SJSA1 (cell line): ENCODE results near the gene POLR3E. TPM values are rescaled to one million over a fixed set of nuclear protein-coding genes. Genes with fewer than 3 reads are reported as not detected.

Experiments used
- DNase-seq, 2 experiments: peaks; one replicate each; pipeline ENCODE4 v3.0.0-alpha.2; 2015 to 2020; ENCODE audit warnings: low spot score in 2 of 2, low read depth in 1 of 2
- H3K27ac ChIP-seq: fragments of 250-450 bp; sonication (Bioruptor Pico); 2 replicates; pipeline ENCODE4 v1.5.1; 2020; ENCODE audit warnings: mild to moderate bottlenecking, moderate library complexity
- H3K27me3 ChIP-seq: fragments of 250-450 bp; sonication (Bioruptor Pico); replicated peaks from 2 replicates; pipeline ENCODE4 v1.5.1; 2020; ENCODE audit warnings: mild to moderate bottlenecking, moderate library complexity
- H3K36me3 ChIP-seq: fragments of 250-450 bp; sonication (Bioruptor Pico); 2 replicates; pipeline ENCODE4 v1.5.1; 2020; ENCODE audit warnings: mild to moderate bottlenecking
- H3K4me1 ChIP-seq: fragments of 250-450 bp; sonication (Bioruptor Pico); replicated peaks from 2 replicates; pipeline ENCODE4 v1.6.1; 2021; ENCODE audit warnings: mild to moderate bottlenecking
- H3K4me3 ChIP-seq: fragments of 250-450 bp; sonication (Bioruptor Pico); 2 replicates; pipeline ENCODE4 v1.5.1; 2020; ENCODE audit warnings: mild to moderate bottlenecking
- H3K9me3 ChIP-seq: fragments of 250-450 bp; sonication (Bioruptor Pico); replicated peaks from 2 replicates; pipeline ENCODE4 v1.5.1; 2020; ENCODE audit warnings: mild to moderate bottlenecking
- total RNA-seq: library from RNA; depleted of rRNA; stranded (reverse); fragments of >200 nt; shearing (Covaris generic); gene quantifications from 2 replicates; pipeline ENCODE4 v1.2.3, GENCODE V29; 2014

Gene POLR3E
- total RNA-seq, 1 experiment from 2014 or later: 29.3 TPM

GRCh38 chr16:22325598-22326368 is 28.6 kb downstream of the POLR3E start:
- H3K36me3 ChIP-seq: peaks cover 59% of the 10 kb centered on the region
- peak in 1 of 2 experiments; percentile 43 for DNase-seq
- H3K4me3 ChIP-seq: no peak overlapping the region
- H3K27ac ChIP-seq: no peak overlapping the region
- H3K4me1 ChIP-seq: no peaks in the 10 kb centered on the region
- H3K9me3 ChIP-seq: no peaks in the 10 kb centered on the region
- H3K27me3 ChIP-seq: no peaks in the 10 kb centered on the region

GRCh38 chr16:22326369-22326652 is 29.1 kb downstream of the POLR3E start:
- DNase-seq: no peak
- H3K9me3 ChIP-seq: no peaks in the 10 kb centered on the region
- no peaks in the 10 kb centered on the region for H3K27me3 ChIP-seq
- no peak overlapping the region for H3K27ac ChIP-seq
- no peak overlapping the region for H3K4me3 ChIP-seq
- H3K36me3 ChIP-seq: peaks cover 62% of the 10 kb centered on the region
- H3K4me1 ChIP-seq: no peaks in the 10 kb centered on the region

GRCh38 chr16:22326771-22327445 is 29.7 kb downstream of the POLR3E start:
- no peak for DNase-seq
- Histone ChIP-seq H3K4me3 (no peak overlapping the region), H3K36me3 (peaks cover 62% of the 10 kb centered on the region), H3K27ac (no peak overlapping the region), H3K9me3 (no peaks in the 10 kb centered on the region), H3K27me3 (no peaks in the 10 kb centered on the region), H3K4me1 (no peaks in the 10 kb centered on the region)

- H3K4me3 ChIP-seq: no peak overlapping the region
- no peak for DNase-seq
- no peaks in the 10 kb centered on the region for H3K27me3 ChIP-seq
- no peaks in the 10 kb centered on the region for H3K4me1 ChIP-seq
- no peaks in the 10 kb centered on the region for H3K9me3 ChIP-seq
- no peak overlapping the region for H3K27ac ChIP-seq
- peaks cover 63% of the 10 kb centered on the region for H3K36me3 ChIP-seq
Observed at GRCh38 chr16:22327446-22327775, 30.2 kb downstream of the POLR3E start.

- Histone ChIP-seq H3K27ac (no peak overlapping the region), H3K4me3 (no peak overlapping the region), H3K27me3 (no peaks in the 10 kb centered on the region), H3K4me1 (no peaks in the 10 kb centered on the region), H3K36me3 (peaks cover 61% of the 10 kb centered on the region), H3K9me3 (no peaks in the 10 kb centered on the region)
- no peak for DNase-seq
Observed at GRCh38 chr16:22328081-22328725, 31.0 kb downstream of the POLR3E start.

DNA sequence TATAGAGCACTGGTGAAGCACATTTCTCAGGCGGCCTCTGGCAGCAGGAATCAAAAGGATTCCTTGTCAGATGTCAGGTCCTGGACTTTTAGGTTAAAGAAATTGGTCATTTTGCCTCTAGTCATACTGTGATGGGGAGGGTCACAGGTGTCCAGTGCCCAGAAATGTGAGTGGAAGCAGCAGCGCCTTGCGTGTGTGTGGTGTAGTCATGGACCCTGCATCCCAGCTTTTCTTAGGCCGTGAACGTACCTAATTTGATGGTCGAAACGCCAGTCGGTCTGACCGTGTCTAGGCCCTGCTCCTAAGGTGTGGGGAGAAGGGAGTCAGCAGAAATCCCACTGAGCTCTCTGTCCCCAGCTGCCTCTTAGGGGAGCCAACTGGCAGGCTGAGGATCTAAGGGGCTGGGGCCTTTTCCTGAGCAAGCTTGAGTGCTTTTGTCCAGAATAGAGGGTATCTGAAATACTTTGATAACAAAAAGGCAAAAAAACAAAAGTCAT is 32.0 kb downstream of the POLR3E start:
- H3K9me3 ChIP-seq: no peaks in the 10 kb centered on the region
- DNase-seq: no peak
- H3K27me3 ChIP-seq: no peaks in the 10 kb centered on the region
- peaks cover 66% of the 10 kb centered on the region for H3K36me3 ChIP-seq
- no peak overlapping the region for H3K27ac ChIP-seq
- no peak overlapping the region for H3K4me3 ChIP-seq
- H3K4me1 ChIP-seq: no peaks in the 10 kb centered on the region

GRCh38 chr16:22330326-22330725 is 33.1 kb downstream of the POLR3E start:
- H3K4me3 ChIP-seq: no peak overlapping the region
- peaks cover 69% of the 10 kb centered on the region for H3K36me3 ChIP-seq
- H3K4me1 ChIP-seq: no peaks in the 10 kb centered on the region
- no peaks in the 10 kb centered on the region for H3K9me3 ChIP-seq
- no peak overlapping the region for H3K27ac ChIP-seq
- no peaks in the 10 kb centered on the region for H3K27me3 ChIP-seq
- no peak for DNase-seq

GRCh38 chr16:22333457-22333994 is 36.3 kb downstream of the POLR3E start:
- no peak overlapping the region for H3K27ac ChIP-seq
- no peak overlapping the region for H3K4me3 ChIP-seq
- H3K27me3 ChIP-seq: no peaks in the 10 kb centered on the region
- H3K4me1 ChIP-seq: no peaks in the 10 kb centered on the region
- peaks cover 58% of the 10 kb centered on the region for H3K36me3 ChIP-seq
- H3K9me3 ChIP-seq: peaks cover 3% of the 10 kb centered on the region; the same call in 1 of the 2 replicates
- DNase-seq: no peak

DNA sequence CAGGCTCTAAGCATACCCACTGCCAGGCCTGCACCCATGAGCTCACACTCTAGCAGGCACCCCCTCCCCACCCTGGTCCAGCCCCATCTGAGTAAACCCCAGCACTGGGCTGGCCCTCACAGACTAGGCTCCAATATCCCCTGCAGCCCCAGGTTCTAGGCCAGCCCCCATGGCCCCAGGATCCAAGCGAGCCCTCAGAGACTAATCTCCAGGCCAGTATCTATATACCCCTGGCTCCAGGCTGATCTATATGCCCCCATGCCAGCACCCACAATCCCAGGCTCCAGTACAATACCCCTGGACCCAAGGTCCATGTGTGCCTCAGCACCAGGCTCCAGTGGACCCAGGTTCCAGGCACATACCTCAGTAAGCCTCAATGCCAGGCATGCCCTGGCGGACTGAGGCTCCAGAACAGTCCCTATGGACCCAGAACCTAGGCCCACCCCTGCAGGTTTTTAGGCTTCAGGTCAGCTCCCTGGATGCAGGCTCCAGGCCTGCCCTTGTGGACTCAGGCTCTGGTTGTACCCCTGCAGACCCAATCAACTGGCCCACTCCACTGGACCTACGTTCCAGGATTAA is 38.5 kb downstream of the POLR3E start:
- no peak overlapping the region for H3K4me3 ChIP-seq
- no peak for DNase-seq
- H3K9me3 ChIP-seq: peaks cover 3% of the 10 kb centered on the region; the same call in 1 of the 2 replicates
- H3K4me1 ChIP-seq: no peaks in the 10 kb centered on the region
- H3K27ac ChIP-seq: no peak overlapping the region
- peaks cover 50% of the 10 kb centered on the region for H3K36me3 ChIP-seq
- no peaks in the 10 kb centered on the region for H3K27me3 ChIP-seq

- H3K27me3 ChIP-seq: no peaks in the 10 kb centered on the region
- DNase-seq: no peak
- peaks cover 44% of the 10 kb centered on the region for H3K36me3 ChIP-seq
- H3K4me3 ChIP-seq: no peak overlapping the region
- H3K9me3 ChIP-seq: peaks cover 8% of the 10 kb centered on the region; the same call in 1 of the 2 replicates
- H3K27ac ChIP-seq: no peak overlapping the region
- no peaks in the 10 kb centered on the region for H3K4me1 ChIP-seq
Observed at GRCh38 chr16:22336581-22336980, 39.4 kb downstream of the POLR3E start.

DNA sequence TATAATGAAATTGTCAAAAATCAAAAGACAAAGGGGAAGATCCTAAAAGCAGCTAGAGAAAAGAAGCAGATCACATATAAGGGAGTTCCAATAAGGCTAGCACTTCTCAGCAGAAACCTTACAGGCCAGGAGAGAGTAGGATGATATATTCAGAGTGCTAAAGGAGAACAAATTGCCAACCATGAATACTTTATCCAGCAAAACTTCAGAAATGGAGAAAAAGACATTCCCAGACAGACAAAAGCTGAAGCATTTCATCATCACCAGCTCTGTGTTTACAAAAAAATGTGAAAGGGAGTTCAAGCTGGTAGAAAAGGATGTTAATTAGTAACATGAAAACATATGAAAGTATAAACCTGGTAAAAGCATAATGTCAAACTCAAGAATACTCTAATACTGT is 39.8 kb downstream of the POLR3E start:
- no peaks in the 10 kb centered on the region for H3K27me3 ChIP-seq
- H3K36me3 ChIP-seq: peaks cover 40% of the 10 kb centered on the region
- H3K27ac ChIP-seq: no peak overlapping the region
- DNase-seq: no peak
- no peak overlapping the region for H3K4me3 ChIP-seq
- peaks cover 8% of the 10 kb centered on the region; the same call in 1 of the 2 replicates for H3K9me3 ChIP-seq
- H3K4me1 ChIP-seq: no peaks in the 10 kb centered on the region

GRCh38 chr16:22337849-22338635 is 40.8 kb downstream of the POLR3E start:
- no peak overlapping the region for H3K27ac ChIP-seq
- peaks cover 8% of the 10 kb centered on the region; the same call in 1 of the 2 replicates for H3K9me3 ChIP-seq
- H3K4me3 ChIP-seq: no peak overlapping the region
- peaks cover 33% of the 10 kb centered on the region for H3K36me3 ChIP-seq
- DNase-seq: no peak
- no peaks in the 10 kb centered on the region for H3K4me1 ChIP-seq
- no peaks in the 10 kb centered on the region for H3K27me3 ChIP-seq

DNA sequence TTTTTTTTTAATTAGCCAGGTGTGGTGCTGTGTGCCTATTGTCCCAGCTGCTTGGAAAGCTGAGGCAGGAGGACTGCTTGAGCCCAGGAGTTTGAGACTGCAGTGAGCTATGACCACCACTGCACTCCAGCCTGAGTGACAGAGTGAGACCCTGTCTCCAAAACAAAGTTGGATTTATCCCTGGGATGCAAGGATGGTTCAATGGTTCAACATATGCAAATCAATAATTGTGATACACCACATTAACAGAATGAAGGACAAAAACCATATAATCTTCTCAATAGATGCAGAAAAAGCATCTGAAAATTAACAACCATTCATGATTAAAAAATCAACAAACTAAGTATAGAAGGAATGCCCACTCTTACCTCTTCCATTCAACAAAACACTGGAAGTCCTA is 43.7 kb downstream of the POLR3E start:
- no peaks in the 10 kb centered on the region for H3K27me3 ChIP-seq
- no peaks in the 10 kb centered on the region for H3K4me1 ChIP-seq
- H3K9me3 ChIP-seq: peaks cover 8% of the 10 kb centered on the region; the same call in 1 of the 2 replicates
- no peak overlapping the region for H3K27ac ChIP-seq
- DNase-seq: no peak
- H3K4me3 ChIP-seq: no peak overlapping the region
- peaks cover 19% of the 10 kb centered on the region for H3K36me3 ChIP-seq
